ENCODE results near the gene KIAA0753.

DNA sequence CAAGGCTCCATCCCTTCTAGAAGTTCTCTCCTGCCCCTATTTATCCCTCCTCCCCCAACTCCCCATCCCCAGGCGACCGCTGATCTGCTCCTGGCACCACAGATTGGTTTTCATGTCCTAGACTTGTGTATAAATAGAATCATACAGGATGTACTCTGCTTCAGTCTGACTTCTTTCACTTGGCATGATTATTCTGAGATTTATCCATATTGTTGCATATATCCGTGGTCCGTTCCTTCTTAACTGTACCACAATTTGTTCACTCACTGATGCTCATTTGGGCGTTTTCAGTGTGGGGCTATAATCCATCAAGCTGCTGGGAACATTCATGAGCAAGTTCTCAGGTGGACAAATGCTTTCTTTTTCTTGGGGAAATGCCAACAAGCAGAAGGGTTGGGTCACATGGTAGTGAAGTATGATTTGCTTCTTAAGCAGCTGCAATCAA, 108.0 kb downstream of the KIAA0753 start:
- TF ChIP-seq EZH2 (IDR thresholded peaks at IDR 0.05; ENCODE audit: insufficient read depth, poor library complexity, severe bottlenecking) (no peak), EZH2phosphoT487 (IDR thresholded peaks at IDR 0.05; ENCODE audit: insufficient read depth, low read depth) (no peak)
